A172 (cell line): Measurements from ENCODE around the gene SORBS1. TPM values are rescaled to one million over a fixed set of nuclear protein-coding genes. Genes with fewer than 3 reads are reported as not detected.
A peak's percentile ranks its signal among the peaks of the same experiment; 100 is the strongest.

Experiments used
- DNase-seq: peaks from one replicate; pipeline ENCODE4 v3.0.0-alpha.2; 2015; ENCODE audit warnings: low spot score
- total RNA-seq: library from RNA; depleted of rRNA; stranded (reverse); fragments of >200 nt; shearing (Covaris generic); gene quantifications from 2 replicates; pipeline ENCODE4 v1.2.3, GENCODE V29; 2014

SORBS1 gene
- total RNA-seq, 1 experiment from 2014 or later: 2.5 TPM

DNA sequence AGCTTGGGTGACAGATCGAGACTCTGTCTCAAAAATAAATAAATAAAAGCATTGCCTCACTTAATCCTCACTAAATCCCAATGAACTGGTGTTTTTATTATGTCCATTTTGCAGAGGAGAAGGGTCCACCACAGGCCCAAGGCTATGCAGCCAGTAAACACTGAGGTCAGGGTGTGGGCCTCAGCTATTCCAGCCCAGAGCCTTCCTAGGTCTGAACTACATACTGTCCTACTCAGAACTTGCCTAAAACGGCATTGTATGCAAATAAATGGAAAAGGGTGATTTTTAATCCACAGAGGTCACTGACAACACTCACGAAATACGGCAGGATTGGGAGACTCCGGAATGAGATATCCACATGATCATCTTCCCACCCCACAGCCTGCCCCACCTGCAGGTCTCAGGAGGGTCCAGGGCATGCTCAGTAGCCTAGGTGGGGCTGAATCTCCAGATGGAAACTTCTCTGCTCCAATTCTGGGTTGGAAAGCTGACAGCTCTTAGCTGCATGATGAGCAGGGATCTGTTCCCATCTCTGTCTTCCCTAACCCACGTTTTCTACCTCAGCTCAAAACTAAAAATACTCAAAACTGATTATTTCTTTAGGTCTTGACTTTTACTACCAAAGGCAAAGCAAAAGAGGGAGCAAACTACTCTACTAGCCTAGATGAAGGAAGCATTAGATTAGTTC, 121.0 kb downstream of the SORBS1 start:
- DNase-seq: no peak

DNA sequence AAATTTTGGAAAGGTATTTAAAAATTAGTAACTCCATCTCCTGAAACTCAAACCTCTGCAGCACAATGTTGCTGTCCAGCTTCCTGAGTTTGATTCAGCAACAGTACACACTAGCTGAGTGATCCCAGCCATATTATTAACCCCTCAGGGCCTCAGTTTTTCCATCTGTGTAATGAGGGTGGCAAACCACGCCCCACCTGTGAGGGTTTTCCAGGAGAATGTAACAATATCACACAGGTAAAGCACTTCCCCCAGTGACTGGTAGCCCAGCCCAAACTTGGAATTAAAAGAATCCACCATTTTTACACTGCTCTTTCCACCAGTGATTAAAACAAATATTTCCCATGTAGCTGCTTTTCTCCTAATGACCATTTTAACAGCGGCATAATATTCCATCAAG, 122.4 kb downstream of the SORBS1 start:
- DNase-seq: no peak

DNA sequence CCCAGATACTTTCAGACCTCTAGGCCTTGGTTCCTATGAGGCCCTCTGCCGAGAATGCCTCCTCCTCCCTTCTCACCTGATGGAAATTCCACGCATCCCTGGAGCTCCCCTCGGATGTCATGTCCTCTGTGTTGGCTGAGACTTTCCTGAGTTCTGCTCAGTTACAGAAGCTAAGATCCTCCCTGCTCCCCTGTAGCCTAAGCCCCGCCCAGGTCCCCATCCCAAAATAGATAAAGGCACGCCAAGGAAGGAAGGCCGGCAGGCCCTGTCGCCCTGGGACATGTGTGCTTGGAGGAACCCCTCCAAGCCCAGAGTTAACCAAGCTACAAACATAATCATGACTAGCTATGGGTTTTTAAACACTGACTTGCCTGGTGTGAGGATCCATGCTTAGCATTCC, 123.5 kb downstream of the SORBS1 start:
- DNase-seq: no peak

DNA sequence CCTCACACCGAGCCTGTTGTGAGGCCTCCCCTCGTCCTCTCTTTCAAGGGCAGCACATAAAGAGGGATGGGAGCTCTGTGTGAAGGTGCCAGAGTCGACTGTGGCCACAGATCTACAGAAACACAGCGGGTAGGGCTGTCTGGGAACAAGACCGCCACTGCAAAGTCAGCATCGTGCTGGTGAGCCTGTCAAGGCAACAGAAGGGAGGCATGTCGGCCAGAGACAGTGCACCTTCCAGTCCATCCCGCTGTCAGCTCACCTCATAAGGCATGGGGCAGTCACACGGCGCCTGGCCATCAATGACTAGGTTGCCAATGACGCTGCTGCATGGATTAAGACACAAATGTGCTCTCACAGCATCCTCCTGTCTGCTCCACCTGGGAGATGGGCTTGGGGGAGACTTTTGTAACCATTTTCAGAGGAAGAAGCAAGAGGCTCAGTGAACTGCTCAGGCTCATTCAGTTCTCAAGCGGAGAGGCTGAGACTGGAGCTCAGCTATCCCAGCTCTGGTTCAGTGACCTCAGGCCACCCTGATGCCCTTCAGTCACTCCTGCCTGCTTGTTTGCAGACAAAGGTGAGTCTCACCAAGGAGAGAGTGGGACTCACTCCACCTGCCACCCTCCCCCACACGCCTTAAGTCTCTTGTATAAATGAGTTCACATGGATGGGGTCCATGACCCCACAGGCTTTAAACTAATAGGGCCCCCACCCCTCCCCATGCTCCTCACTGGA, 125.5 kb downstream of the SORBS1 start:
- DNase-seq: no peak

DNA sequence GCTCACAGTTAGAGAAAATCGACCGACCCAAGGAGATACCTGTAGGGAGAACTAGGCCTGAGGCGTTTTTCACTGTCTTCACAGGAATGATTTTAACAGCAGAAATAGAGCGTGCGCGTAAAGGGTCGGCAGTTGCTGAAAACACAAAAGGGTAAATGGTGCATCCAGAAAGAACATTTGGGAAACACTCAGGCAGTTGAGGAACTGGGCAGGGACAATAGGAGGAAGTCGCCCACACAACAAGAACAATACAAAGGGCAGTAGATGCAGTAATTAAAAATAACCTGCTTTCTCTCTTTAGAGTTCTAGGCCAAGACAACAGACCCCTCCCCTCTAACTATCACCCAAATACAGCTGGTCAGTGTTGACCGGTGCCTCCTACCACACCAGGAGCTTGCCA, 126.6 kb downstream of the SORBS1 start:
- no peak for DNase-seq

DNA sequence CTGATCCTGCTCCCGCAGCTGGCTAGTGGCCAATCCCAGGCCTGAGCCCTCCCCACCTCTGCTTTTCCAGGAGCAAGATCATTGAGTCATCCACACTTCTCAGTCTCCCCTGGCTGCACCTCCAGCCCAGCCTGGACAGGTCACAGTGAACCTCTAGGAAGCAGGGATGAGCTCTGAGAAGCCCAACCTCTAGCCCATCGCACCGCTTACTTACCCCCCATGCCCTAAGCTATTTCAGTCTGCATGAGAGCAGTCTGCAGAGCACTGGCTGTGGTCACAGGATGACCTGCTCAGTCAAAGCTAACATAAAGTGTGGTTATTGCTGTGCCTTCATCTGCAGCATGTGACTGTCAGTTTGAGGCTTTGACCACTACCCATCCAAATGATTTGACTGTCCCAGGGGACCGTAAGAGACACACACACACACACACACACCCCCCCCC, 129.2 kb downstream of the SORBS1 start:
- DNase-seq: no peak

DNA sequence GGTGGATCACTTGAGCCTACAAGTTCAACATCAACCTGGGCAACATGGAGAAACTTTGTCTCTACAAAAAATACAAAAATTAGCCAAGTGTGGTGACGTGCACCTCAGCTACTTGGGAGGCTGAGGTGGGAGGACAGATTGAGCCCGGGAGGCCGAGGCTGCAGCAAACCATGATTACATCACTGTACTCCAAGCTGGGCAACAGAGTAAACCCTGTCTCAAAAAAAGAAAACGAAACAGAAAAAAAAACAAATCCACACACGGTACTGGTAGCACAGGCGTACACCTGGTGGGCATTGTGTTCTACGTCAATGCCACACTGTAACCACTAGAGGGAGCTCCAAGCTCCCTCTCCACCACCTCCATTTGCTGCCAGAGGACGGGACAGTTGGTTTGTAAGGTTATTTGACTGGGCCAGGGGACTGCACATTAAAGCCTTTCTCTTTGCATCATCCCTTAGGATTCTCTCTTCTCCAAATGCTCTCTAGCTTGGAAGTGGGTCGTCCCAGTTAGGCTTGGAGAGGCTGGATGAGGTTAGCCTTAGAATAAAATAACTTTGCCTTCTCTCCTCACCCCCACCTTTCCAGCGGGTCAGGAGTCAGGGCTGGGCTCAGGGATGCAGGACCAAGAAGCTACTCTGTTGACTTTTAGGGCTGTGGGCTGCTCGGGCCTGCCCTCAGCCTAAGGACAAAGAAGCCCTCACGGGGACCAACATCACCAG, 130.8 kb downstream of the SORBS1 start:
- DNase-seq: peak; percentile 63

DNA sequence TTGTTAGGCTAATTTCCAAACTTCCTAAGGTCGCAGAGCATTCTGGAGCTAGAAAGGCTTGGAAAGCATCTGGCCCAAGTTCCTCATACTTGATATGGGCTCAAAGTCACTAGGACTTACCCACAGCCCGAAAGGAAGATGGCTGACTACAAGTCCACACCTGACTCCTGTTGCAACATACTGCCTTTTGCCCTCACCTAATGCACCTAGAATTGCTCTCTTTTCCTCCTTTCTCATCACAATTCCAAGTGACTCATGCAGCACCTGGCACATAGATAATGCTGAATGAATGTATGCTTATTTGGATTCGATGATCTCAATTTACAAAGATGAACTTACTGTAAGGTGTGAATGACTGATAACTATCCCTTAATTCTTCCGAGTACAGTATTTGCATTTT, 131.5 kb downstream of the SORBS1 start:
- DNase-seq: no peak

DNA sequence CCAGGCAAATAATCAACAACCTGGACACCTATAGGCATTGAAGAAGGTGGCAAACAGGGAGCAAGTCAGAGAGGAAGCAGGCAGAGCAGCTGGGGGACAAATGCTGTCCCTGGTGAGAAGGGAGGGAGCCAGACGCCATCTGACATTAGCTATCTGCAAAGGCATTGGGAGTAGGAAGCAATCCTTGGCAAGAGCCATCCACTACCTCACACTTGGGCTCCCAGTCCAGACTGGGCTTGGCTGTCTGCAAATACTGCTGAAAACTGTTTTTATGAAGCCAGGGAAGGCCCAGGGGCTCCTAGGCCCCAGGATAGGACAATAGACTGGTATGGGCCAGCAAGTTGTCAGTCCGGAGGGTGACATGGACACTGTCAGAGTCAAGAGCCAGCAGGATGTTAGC, 132.5 kb downstream of the SORBS1 start:
- DNase-seq: no peak

DNA sequence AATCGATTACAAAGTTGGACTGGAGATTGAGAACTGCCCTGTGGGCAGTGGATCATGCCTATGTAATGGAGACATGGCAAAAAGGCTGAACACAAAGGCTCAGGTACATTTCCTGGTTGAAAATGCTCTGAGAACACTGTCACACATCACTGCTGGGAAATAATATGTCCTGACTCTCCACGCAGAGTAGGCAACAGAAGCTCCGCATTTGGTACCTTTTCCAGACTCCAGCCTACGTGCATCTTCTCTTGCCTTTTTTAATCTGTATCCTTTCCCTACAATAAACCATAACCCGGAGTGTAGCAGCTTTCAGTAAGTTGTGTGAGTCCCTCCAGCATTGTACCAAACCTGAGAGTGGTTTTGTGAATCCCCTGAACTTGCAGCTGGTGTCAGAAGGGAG, 134.7 kb downstream of the SORBS1 start:
- no peak for DNase-seq

DNA sequence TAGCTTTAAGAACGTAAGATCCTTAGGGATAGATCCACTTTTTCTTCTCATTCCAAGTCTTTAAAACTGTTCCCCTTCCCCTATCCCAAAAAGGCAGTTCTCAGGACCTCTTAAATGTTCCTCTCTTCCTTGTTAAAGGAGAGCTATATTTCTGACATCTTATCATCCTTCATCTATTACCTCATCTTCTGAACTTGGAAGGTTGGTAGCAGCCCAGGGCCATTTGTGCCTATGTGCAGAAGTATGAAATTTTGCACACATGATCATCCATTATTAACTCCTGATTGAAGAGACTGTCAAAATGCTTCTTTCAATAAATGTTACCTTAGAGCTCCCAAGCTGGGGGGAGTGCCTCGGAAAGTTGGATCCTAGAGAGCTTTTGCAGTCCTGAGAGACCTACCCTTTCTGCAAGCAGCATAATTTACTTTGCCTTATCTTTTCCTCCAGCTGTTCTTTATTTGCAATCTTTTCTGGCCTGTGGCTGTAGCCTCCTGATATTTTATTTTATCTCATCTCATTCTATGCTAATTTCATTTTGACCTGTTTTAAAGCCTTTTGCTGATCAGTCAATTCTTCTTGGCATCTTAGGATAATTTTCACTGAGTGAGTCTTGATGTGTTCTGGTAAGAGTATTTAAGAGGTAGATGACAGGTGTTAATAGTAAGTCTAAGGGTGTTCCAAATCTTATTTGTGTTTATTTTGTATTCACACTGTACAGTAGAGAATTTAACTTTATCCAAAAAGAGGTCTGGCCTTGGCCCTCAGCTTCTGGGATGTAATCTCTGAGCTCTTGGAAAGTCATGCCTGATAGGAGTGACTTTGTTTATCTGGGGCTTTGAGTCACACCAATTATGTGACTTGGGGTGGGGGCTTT, 135.3 kb downstream of the SORBS1 start:
- DNase-seq: no peak

DNA sequence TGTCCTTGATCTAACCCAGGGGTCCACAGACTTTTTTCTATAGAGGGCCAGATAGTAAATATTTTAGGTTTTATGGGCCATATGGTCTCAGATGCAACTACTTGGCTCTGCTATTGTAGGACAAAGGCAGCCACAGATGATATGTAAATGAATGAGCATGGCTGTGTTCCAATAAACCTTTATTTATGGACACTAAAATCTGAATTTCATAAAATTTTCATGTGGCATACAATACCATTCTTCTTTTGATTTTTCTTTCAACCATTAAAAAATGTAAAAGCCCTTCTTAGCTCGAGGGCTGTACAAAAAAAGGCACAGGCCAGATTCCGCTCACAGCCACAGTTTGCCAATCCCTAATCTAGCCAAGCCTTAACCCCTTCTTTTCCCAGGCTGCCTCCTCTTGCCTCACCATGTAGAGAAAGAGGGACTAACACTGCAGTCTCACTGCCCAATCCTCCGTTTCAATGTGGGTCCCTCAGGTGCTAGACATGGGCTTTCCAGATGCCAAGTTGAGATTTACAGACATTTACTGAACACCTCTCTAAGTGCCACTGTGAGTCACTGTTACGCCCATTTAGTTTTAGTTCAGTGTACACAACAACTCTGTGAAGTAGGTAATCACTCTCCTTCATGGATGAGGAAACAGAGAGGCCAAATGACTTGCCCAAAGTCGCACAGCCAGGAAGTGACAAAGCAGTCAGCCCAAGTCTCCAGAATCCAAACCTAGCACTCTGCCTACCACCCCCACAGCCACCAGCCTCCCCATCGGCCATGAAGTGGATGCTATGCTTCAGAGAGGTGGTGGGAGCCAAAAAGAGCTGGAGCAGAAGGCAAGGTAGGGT, 137.8 kb downstream of the SORBS1 start:
- no peak for DNase-seq

DNA sequence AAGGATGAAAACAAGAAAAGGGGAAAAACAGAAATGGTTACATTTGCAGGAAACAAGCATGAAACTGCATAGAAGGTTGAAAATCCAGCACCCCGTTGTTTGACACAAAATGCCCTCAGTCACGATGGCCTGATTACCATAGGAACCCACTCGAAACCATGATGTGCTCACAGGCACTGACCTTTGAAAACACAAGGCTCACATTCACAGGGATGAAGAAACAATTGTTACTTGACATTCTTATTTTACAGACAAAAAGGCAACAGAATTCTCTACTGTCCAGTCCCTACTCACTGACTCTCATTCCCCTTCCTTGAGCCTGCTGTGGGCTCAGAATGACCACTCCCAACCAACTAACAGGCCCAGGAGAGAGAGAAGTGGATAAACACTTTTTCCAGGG, 138.9 kb downstream of the SORBS1 start:
- DNase-seq: no peak

DNA sequence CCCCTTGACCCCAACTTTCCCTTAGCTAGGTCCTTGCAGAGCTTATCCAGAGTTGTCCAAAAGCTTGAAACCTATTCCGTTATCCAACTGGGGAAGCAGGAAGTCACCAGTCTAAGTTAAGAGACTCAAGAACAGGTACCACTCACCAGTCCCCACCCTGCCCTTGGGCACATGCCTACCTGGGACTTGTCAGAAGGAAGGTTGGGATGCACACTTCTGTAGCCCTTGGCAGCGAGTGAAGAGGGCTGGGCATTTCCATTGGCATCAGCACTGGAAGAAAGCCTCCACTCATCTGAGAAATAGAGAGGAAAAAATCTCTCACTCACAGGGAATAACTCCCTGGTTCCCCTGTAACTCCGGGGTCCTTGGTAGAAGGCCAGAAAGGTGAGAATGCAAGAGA, 139.4 kb downstream of the SORBS1 start:
- DNase-seq: no peak

DNA sequence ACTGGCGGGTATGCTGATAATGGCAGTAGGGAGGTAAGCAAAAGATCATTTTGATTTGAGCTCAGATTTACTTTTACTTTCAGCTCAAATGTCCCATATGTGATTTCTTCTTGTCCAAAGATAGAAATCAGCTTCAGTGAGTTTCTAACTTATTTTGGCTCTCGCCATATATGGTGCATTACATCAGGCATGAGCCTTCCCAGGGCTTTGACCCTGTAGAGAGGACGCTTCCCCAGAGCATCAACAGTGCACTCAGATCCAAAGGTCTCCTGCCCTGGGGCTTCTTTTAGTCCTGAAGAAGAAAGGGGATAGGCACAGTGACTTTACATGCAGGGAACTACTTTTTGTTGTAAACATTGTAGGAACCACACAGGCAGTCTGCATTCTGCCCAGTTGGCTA, 141.8 kb downstream of the SORBS1 start:
- no peak for DNase-seq

DNA sequence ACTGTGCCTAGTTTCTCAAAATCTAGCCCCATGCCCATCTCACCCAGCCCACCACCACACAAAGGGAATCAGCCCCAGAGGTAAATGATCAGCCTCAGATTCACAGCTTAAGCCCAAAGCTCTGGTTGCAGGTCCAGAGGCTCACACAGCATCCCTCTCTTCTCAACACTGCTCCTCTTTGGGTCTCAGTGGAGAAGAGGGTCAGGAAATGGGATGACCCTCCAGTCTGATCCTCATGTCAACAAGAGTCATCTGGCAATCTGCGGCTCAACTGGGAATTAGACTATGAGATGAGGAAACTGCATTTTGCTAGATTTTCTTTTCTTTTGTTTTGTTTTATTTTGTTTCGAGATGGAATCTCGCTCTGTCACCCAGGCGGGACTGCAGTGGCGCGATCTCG, 144.2 kb downstream of the SORBS1 start:
- DNase-seq: no peak

DNA sequence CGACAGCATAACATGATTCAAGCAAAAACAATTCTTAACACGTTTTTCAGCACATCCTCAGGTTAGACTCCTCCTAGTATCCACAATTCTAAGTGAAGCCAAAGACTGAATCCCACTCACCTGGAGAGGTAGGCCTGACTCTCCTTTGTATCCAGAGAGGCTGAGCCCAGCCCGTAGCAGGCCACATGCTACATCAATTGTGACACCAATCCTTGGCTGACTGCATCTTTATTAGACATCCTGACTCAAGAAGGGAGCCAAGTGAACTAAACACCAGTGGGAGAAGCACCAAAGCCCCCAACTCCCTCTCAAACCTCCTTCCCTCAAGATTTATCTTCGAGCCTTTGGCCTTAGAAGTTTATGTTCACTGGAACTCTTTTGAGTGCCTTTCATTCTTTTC, 144.9 kb downstream of the SORBS1 start:
- no peak for DNase-seq

DNA sequence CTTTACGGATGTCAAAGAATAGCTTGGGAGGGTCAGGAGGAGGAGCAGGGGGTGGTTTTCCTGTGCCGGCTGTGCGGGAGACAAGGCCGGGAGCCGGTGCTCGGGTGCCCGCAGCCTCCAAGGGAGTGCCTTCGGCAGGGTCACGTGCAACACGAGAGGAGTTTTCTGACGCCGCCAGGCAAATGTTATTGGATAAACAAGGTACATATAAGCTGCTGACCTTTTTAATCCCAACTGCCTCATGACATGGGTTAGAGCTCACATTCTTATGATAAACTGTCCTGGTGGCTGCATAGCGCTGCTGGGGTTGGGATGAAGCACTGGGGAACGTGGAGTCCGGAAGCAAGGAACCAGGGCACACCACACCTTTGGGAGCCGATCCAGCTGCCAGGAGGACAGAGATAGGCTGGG, 145.5 kb downstream of the SORBS1 start:
- no peak for DNase-seq

DNA sequence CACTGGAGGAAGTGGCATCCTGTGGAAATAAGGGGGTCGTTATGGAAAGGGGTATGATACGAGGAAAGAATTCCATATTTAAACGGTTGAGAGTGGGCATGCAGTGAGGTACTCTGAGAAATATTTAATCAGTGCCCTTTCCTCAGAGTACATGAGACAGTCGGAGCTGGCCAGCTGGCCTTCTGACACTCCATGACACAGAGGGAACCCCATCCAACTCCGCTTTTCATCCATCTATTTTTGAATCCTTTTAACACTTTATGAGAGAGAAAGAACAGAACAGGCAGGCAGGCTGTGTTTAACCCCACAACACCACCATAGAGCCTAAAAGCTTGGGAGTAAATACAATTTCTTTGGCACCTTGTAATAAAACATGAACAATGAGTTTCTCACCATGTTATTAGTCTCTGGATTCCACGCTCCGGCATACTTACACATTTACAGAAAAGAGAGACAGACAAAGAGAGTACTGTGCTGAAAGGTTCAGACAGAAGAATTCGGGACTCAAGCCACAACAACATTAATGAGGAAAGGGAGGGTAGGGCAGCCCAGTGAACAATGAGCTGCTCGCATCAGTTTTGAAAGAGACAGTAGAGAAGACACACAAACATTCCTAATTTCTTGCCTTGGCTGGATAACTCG, 146.2 kb downstream of the SORBS1 start:
- DNase-seq: no peak

DNA sequence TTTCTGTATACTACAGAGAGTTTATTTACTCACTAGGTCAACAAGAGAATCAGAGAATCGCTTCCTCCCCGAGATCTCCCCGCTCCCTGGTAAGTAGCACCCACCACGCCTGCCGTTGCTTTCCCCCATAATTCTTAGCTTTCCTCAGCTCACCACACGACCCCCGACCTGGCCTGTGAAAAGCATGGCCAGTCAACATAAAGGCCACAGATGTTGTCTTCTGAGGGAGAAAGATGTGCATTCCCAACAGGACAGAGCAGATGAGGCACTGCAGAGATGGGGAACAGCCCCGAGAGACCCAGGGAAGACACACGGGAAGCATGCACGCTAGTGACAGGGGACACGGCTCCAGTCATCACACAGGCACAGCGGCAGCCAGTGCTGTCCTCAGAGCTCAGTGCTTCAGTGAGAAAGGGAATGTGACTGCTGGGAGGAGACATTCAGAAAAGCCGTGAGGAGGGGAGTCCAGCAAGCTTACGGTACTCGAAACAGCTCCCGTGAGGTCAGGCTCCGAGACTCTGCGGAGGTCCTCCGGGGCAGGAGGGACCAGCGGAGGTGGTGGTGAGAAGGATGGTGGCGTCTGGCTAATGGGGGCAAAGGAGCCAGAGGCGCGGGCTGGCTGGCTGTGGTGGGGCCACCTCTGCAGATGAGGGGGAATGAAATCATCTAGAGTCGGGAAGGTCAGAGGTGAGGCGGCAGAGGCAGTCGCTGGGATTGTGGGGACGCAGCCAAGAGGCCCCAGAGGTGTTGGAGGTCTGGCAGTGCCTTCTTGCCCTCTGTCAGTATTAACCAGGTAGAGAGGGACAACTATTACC, 146.9 kb downstream of the SORBS1 start:
- no peak for DNase-seq
